ENCODE measurements around the gene SPDYE16. TPM values are rescaled to one million over a fixed set of nuclear protein-coding genes. Genes with fewer than 3 reads are reported as not detected.
"Not testable (repeated sequence)": the region's sequence is repeated elsewhere in the genome, so short reads cannot be mapped to it uniquely, and the experiment has no call there.

The SPDYE16 gene
- total RNA-seq, 2 experiments from 2014 or later, result 0.18 to 0.25 TPM

GRCh38 chr7:76484456-76484855 is 58.6 kb downstream of the SPDYE16 start:
- H3K36me3 Mint-ChIP-seq (ENCODE audit: low read depth), result peaks cover 14% of the 10 kb centered on the region
- H3K27me3 Mint-ChIP-seq, H3K4me3 Mint-ChIP-seq, H3K4me1 Mint-ChIP-seq, POLR2A ChIA-PET, CTCF ChIA-PET, H3K27ac Mint-ChIP-seq, DNase-seq, H3K9me3 Mint-ChIP-seq: not testable (repeated sequence)

- H3K27me3 Mint-ChIP-seq, CTCF ChIA-PET, H3K27ac Mint-ChIP-seq, H3K4me3 Mint-ChIP-seq, H3K9me3 Mint-ChIP-seq, H3K4me1 Mint-ChIP-seq, POLR2A ChIA-PET, DNase-seq: not testable (repeated sequence)
- peaks cover 14% of the 10 kb centered on the region for H3K36me3 Mint-ChIP-seq (ENCODE audit: low read depth)
These were observed 60.0 kb downstream of the SPDYE16 start for GRCh38 chr7:76483081-76483480.

GRCh38 chr7:76482660-76483059 is 60.4 kb downstream of the SPDYE16 start:
- H3K27ac Mint-ChIP-seq, DNase-seq, H3K27me3 Mint-ChIP-seq, CTCF ChIA-PET, H3K9me3 Mint-ChIP-seq, H3K4me1 Mint-ChIP-seq, POLR2A ChIA-PET, H3K4me3 Mint-ChIP-seq: not testable (repeated sequence)
- H3K36me3 Mint-ChIP-seq (ENCODE audit: low read depth), result peaks cover 14% of the 10 kb centered on the region

Other genes with a start within 250 kb of the SPDYE16 start
- gene HSPB1, start 240.6 kb downstream of the SPDYE16 start, total RNA-seq, result 10 to 100 TPM; 33.7 to 38.4 TPM
- gene YWHAG, start 184.3 kb downstream of the SPDYE16 start, total RNA-seq, result 10 to 100 TPM; 83.1 to 84.8 TPM
- gene SSC4D, start 133.6 kb downstream of the SPDYE16 start, total RNA-seq, result under 1 TPM in 1 of 2 experiments, not detected in 1; 0.30 TPM
- 1 to 10 TPM; 6.7 to 9.3 TPM for gene ZP3, start 118.3 kb downstream of the SPDYE16 start, total RNA-seq
- 10 to 100 TPM; 28.0 to 35.3 TPM for gene DTX2, start 81.6 kb downstream of the SPDYE16 start, total RNA-seq
- gene UPK3B, start 32.7 kb downstream of the SPDYE16 start, total RNA-seq, result 1 to 10 TPM in 1 of 2 experiments, under 1 TPM in 1; 0.83 to 1.7 TPM
- gene POMZP3, start 84.0 kb upstream of the SPDYE16 start, total RNA-seq, result 10 to 100 TPM; 20.4 to 21.8 TPM